Astrocyte (in vitro differentiated cells and primary cell): Measurements from ENCODE around the gene AIFM1. TPM values are rescaled to one million over a fixed set of nuclear protein-coding genes. Genes with fewer than 3 reads are reported as not detected.
"Not testable (repeated sequence)": the region's sequence is repeated elsewhere in the genome, so short reads cannot be mapped to it uniquely, and the experiment has no call there.

Experiments
- DNase-seq: peaks from one replicate; pipeline ENCODE4 v3.0.0-alpha.2; 2010; ENCODE audit warnings: low read depth
- FAIRE-seq: peaks from 2 replicates; lab custom pipeline; 2011; peaks lifted over from hg19 to GRCh38; lab: Jason Lieb, UNC
- H2AFZ ChIP-seq: 2 replicates; pipeline ENCODE4 v1.6.0; 2012; ENCODE audit warnings: low read depth, low read length, inconsistent platforms
- H3K27ac ChIP-seq: 2 replicates; pipeline ENCODE4 v1.5.1; 2011; ENCODE audit warnings: low read depth, low read length, inconsistent platforms
- H3K27me3 ChIP-seq: 2 replicates; pipeline ENCODE4 v1.6.0; 2011; ENCODE audit warnings: low read length, inconsistent platforms; ENCODE audit not compliant: insufficient read depth
- H3K36me3 ChIP-seq: 2 replicates; pipeline ENCODE4 v1.5.1; 2011; ENCODE audit warnings: low read length, inconsistent platforms; ENCODE audit not compliant: insufficient read depth
- H3K4me1 ChIP-seq: 2 replicates; pipeline ENCODE4 v1.5.1; 2011; ENCODE audit warnings: low read length, inconsistent platforms; ENCODE audit not compliant: insufficient read depth
- H3K4me2 ChIP-seq: 2 replicates; pipeline ENCODE4 v1.6.0; 2012; ENCODE audit warnings: low read length, inconsistent platforms
- H3K4me3 ChIP-seq: 2 replicates; pipeline ENCODE4 v1.5.1; 2011; ENCODE audit warnings: low read depth, mild to moderate bottlenecking, low read length, inconsistent platforms; ENCODE audit not compliant: insufficient read depth
- H3K79me2 ChIP-seq: 2 replicates; pipeline ENCODE4 v1.6.0; 2012; ENCODE audit warnings: mild to moderate bottlenecking, low read length, inconsistent platforms; ENCODE audit not compliant: insufficient read depth
- H3K9ac ChIP-seq: 2 replicates; pipeline ENCODE4 v1.6.0; 2012; ENCODE audit warnings: mild to moderate bottlenecking, low read length, inconsistent platforms
- H3K9me3 ChIP-seq: 2 replicates; pipeline ENCODE4 v1.5.1; 2012; ENCODE audit warnings: low read depth, mild to moderate bottlenecking, low read length, inconsistent platforms; ENCODE audit not compliant: insufficient read depth
- H4K20me1 ChIP-seq: 2 replicates; pipeline ENCODE4 v1.6.0; 2012; ENCODE audit warnings: low read length, inconsistent platforms; ENCODE audit not compliant: insufficient read depth
- H3K27ac Mint-ChIP-seq: one replicate; pipeline ENCODE4 v1.8.0; 2021; ENCODE audit warnings: mild to moderate bottlenecking, mixed read lengths; ENCODE audit not compliant: unreplicated experiment
- H3K27me3 Mint-ChIP-seq: one replicate; pipeline ENCODE4 v1.8.0; 2021; ENCODE audit warnings: low read depth, mixed read lengths; ENCODE audit not compliant: unreplicated experiment
- H3K36me3 Mint-ChIP-seq: one replicate; pipeline ENCODE4 v1.8.0; 2021; ENCODE audit warnings: low read depth, mixed read lengths; ENCODE audit not compliant: unreplicated experiment
- H3K4me1 Mint-ChIP-seq: one replicate; pipeline ENCODE4 v1.8.0; 2021; ENCODE audit warnings: low read depth, mixed read lengths; ENCODE audit not compliant: unreplicated experiment
- H3K4me3 Mint-ChIP-seq: one replicate; pipeline ENCODE4 v1.8.0; 2021; ENCODE audit warnings: mild to moderate bottlenecking, moderate library complexity, mixed read lengths; ENCODE audit not compliant: unreplicated experiment
- H3K9me3 Mint-ChIP-seq: one replicate; pipeline ENCODE4 v1.8.0; 2021; ENCODE audit warnings: mild to moderate bottlenecking, mixed read lengths; ENCODE audit not compliant: unreplicated experiment
- CTCF ChIP-seq: IDR thresholded peaks from 2 replicates; pipeline ENCODE4 v1.5.1; 2011; ENCODE audit warnings: low read depth, mild to moderate bottlenecking, inconsistent platforms, low read length, moderate library complexity; ENCODE audit not compliant: insufficient read depth
- EZH2 ChIP-seq: IDR thresholded peaks from 2 replicates; pipeline ENCODE4 v1.6.1; 2012; ENCODE audit warnings: mild to moderate bottlenecking, low read length, inconsistent platforms; ENCODE audit not compliant: insufficient read depth
- total RNA-seq: library from RNA; stranded (reverse); gene quantifications from 2 replicates; pipeline ENCODE4 v1.2.1, GENCODE V29; 2021

AIFM1 gene
- total RNA-seq, 1 donor from 2014 or later, result 38.1 TPM

GRCh38 chrX:130117166-130117565 is 48.5 kb downstream of the AIFM1 start:
- Histone ChIP-seq H3K4me2 (no peak overlapping the region), H2AFZ (no peak overlapping the region), H3K4me1 (peaks cover 39% of the 10 kb centered on the region), H3K27me3 (no peaks in the 10 kb centered on the region), H3K79me2 (no peaks in the 10 kb centered on the region), H3K36me3 (no peaks in the 10 kb centered on the region), H4K20me1 (no peaks in the 10 kb centered on the region), H3K27ac (no peak overlapping the region), H3K9ac (no peak overlapping the region), H3K4me3 (no peak overlapping the region), H3K9me3 (no peaks in the 10 kb centered on the region)
- Mint-ChIP-seq H3K27me3 (no peaks in the 10 kb centered on the region), H3K9me3 (no peaks in the 10 kb centered on the region), H3K27ac (no peak overlapping the region), H3K4me1 (peaks cover 21% of the 10 kb centered on the region), H3K36me3 (no peaks in the 10 kb centered on the region), H3K4me3 (no peak overlapping the region)
- no peak for TF ChIP-seq CTCF
- TF ChIP-seq EZH2, result no peak
- no peak for FAIRE-seq
- DNase-seq, result no peak

- H3K9me3 ChIP-seq, H3K4me3 Mint-ChIP-seq, H3K9me3 Mint-ChIP-seq, H3K27me3 ChIP-seq, H2AFZ ChIP-seq, H3K36me3 ChIP-seq, H3K36me3 Mint-ChIP-seq, H4K20me1 ChIP-seq, H3K4me3 ChIP-seq, H3K27ac Mint-ChIP-seq, H3K79me2 ChIP-seq, H3K9ac ChIP-seq, H3K27me3 Mint-ChIP-seq, H3K27ac ChIP-seq: not testable (repeated sequence)
- FAIRE-seq, result peak; percentile 54
- DNase-seq, result peak; percentile 92
- peaks cover 23% of the 10 kb centered on the region for H3K4me1 Mint-ChIP-seq
- H3K4me1 ChIP-seq, result peaks cover 39% of the 10 kb centered on the region
- peak overlapping the region; percentile 33 for H3K4me2 ChIP-seq
Observed at GRCh38 chrX:130115119-130115885, 50.3 kb downstream of the AIFM1 start.

- H3K79me2 ChIP-seq, result peaks cover 10% of the 10 kb centered on the region
- DNase-seq (no peak), FAIRE-seq (no peak)
- no peak for TF ChIP-seq CTCF
- no peak for TF ChIP-seq EZH2
- H3K9me3 ChIP-seq, result no peaks in the 10 kb centered on the region
- peaks cover 20% of the 10 kb centered on the region for H3K4me1 Mint-ChIP-seq
- peak overlapping the region; percentile 42 for H3K27ac ChIP-seq
- H3K36me3 ChIP-seq, result no peaks in the 10 kb centered on the region
- H3K9ac ChIP-seq, result no peak overlapping the region
- H3K36me3 Mint-ChIP-seq, result no peaks in the 10 kb centered on the region
- H3K4me3 Mint-ChIP-seq, result no peak overlapping the region
- no peak overlapping the region for H3K4me3 ChIP-seq
- no peaks in the 10 kb centered on the region for H3K27me3 ChIP-seq
- no peak overlapping the region for H2AFZ ChIP-seq
- peaks cover 33% of the 10 kb centered on the region for H3K4me1 ChIP-seq
- no peaks in the 10 kb centered on the region for H3K27me3 Mint-ChIP-seq
- peaks cover 3% of the 10 kb centered on the region for H4K20me1 ChIP-seq
- no peak overlapping the region for H3K27ac Mint-ChIP-seq
- peak overlapping the region; percentile 33 for H3K4me2 ChIP-seq
- H3K9me3 Mint-ChIP-seq, result no peaks in the 10 kb centered on the region
Observed at GRCh38 chrX:130114141-130114588, 51.5 kb downstream of the AIFM1 start.
